GM21381 (cell line): ENCODE data around the gene NUDT22.

Experiments used
- ATAC-seq: cut with Tn5 transposase; IDR thresholded peaks from one replicate; pipeline ENCODE4 v1.9.1; 2021; ENCODE audit warnings: mild to moderate bottlenecking, moderate library complexity; ENCODE audit not compliant: unreplicated experiment

NUDT22 gene

DNA sequence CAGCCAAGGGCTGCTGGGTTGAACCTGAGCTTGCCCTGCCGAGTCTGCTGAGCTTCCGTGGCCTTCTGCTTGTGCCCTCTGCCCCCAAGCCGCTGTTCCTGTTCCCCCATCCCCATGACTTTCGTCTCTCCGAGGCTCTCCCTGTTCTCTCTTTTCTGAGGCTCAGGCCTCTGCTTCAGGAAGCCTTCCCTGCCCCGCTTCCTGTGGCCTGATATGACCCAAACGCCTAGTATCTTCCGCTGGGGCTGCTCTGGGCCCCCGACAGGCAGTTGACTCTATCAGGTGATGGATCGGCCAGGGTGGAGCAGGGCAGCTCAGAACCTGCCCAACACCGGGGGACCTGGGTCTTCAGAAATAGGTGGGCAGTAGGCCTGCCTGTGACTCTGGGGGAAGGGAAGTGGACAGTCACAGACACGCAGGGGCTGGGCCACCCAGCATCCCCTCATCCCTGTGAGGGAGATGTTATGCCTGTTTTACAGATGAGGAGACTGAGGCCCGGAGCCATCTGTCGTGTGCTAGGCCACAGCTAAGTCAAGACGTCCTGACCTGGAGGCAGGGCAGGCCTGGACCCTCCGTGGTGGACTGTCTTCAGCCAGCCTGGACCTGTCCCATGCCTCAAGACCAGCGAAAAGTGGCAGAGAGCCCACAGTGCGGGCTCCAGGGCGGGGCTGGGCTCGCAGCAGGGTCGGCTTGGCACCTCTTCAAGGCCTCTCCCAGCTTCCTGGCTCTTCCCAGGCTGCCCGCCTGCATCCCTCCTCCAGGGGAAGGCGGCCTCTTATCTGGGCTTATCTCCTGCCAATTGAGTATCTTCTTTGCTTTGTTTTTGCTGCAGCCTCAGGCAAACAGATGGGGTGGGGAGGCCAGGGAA is 42.2 kb downstream of the NUDT22 start:
- no peak for ATAC-seq

DNA sequence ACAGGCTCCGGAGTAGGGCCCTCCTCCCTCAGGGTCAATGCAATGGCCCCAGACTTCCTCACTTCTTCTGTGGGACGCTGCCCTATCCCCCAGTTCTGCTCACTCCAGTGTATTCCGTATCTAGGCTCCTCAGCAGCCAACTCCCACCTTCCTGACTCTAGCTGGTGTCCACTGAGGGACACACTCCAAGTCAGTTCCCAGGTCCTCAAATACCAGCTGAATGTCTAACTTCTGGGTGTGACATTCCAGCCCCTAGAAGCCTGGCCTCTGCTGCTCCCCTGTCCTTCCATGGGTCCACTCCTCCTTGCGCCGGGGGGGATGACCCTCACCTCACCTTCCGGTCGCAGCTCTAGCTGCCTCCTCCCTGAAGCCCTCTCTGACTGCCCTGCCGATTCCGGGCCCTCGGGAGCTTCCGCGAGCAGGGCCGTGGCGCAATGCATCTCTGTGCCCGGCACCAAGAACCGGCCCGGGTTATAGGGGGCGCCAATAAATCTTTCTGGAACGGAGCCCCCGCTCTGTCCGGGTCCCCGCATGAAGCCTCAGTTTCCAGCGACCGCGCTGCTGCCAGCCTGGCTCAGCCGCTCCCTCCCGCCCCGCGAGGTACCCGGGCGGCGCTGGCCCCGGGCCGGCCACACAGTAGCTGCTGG is 42.9 kb downstream of the NUDT22 start:
- peak; percentile 6 for ATAC-seq

DNA sequence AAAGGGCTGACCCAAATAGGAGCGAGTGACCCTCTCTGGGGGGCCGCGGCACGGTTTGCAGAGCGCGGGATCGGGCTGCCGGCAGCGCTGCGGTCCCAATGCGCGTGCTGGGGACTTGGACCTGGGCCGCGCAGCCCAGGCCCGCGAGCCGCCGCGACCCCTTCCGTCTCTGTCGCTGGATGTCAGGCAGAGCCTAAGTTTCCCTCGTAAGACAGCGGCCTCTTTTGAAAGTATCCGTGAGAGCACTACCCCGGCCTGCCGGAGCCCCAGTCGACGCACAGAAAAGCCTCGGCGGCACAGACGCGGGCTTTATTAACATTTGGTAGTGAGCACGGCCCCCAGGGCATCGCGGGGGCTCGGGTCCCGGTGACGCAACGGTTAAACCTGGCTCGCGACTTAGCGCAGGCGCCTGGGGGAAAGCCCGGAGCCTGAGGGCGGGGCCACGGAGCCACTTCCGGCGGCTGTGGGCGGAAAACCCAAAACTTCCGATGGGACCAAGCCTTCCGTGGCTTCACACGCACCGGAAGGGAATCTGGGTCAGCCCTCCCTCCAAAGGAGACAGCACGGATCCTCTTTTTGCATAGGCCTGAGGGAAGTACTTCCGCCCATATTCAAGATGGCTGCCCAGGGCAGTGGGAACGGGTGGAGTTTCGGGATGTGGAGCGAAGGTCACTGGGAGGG is 43.6 kb downstream of the NUDT22 start:
- peak; percentile 60 for ATAC-seq

DNA sequence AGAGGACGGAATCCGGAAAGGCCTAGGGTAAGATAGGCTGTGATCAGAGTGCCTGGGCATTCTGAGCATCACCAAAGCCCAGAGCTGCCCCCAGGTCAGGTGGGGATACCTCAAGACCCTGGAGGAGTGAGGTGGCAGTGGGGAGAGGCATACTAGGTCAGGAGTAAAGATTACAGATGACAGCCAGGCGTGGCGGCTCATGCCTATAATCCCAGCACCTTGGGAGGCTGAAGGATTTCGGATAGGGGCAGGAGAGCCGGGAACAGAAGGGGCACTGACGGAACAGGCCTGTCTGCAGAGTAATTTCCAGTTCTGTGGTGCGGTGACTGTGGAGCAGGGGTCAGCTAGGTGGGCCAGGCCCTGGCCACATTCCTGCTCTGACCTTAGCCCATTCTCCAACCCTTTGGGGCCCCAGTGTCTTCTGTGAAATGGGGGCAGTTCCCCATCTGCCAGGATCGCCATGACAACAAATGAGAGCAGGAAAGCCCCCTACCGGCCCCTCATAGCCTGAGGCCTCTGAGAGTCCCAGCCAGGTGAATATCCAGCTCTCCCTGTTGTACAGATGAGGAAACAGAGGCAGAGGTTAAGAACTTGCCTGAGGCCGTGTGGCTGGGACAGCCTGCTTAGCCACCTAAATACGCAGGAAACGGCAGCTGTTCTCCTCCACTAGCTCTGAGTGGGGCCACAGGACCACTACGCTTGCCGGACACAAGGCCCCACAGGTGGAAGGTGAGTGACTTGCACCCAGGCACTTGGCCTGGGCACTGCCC is 49.1 kb downstream of the NUDT22 start:
- no peak for ATAC-seq

DNA sequence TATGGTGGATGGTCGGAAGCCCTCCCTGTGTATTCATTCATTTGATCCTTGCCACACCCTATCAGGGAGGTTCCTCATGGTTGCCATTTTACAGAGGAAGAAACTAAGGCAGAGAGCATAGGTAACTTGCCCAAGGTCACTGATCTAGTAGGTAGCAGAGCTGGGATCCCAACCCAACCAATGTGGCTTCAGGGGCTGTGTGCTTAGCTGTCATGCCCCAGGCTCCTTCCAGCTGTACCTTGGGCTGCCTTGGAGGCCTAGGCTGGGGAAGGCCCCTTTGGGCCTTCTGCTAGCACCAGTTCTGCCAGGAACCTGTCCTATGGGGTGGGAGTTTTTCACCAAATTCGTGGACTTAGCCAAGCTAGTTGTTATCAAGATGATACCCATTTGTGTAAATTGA is 49.8 kb downstream of the NUDT22 start:
- ATAC-seq: no peak

DNA sequence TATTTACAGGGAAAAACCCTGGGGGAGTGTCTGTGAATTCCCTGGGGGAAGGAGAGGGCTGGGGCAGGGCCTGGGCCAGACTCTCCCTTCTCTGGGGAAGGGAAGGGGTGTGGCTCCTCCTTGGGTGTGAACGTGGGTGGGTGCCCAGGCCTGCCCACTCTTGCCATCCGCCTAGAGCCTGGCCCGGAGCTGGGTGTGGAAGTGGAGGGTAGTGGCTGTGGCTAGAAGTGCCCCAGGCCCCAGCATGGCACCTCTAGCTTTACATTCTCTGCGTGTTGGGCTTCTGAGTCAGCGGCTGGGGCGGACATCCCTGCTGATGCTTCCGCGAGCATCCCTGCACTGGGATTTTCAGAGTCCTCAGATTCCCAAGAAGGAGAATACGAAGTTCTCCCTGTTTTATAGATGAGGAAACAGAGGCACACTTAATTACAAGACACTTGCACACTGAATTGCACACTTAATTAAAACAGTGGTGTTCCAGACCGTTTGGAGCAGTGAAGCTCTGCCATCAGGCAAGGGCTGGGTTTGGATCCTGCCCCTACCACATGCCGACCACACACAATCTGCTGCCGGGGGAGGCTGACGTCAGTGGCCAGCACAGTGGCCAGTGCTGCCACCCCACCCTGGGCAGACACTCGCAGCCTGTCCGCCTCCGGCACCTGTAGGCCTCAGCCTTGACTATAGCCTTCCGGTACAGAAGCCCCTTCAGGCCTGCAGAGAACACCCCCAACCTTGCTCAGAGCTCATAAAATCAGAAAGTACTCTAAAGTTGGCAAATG is 50.8 kb downstream of the NUDT22 start:
- no peak for ATAC-seq

DNA sequence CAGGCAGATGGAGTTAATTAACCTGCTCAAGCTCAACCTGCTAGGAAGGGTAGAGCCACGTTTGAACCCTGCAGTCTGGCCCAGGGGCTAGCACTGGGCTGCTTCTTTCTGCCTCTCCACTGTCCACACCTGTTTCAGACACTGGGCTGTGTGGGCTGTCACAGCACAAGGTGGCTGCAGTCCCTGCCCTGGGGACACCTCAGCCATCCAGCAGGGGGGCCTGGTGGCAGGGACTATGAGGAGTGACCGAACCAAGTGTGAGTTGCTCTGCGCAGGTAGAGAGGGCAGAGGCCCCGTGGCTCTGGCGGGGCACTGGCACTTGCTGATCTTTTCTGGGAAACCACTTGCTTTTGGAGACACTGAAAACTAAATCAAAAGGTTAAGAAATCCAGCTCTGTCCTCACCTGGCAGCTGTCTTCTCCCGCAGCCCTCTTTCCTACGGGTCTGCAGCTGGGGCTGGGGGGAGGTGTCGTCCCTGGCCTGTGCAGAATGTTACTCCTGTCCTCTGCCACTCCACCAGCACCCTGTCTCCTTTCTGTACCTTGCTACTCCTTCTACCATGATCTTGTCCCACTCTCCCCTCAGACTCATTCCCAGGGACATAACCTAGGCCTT is 52.6 kb downstream of the NUDT22 start:
- ATAC-seq: no peak
